ENCODE results near the gene GRM7.

The GRM7 gene

DNA sequence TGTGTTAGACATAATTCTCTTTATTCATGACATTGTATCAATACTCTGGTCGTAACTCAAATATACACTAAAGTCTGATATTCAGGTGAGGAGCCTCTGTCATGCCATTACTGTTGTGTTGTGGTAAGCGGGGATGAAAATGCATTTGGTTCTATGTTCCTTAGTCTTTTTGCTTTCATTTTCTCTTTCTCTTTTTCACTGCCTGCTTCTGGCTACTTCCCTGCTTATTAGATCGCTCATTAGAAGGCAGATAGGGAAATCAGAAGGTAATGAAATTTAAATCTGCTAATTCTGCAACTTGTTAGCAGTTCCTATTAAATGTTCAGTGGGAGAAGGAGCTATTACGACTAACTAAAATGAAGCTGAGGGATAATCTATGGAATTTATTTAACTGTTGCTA is 345.0 kb downstream of the GRM7 start:
- Histone ChIP-seq H3K4me3 (ENCODE audit: low read length) (no peak overlapping the region), H3K27me3 (ENCODE audit: control insufficient read depth, low read length) (no peaks in the 10 kb centered on the region), H3K9me3 (ENCODE audit: control insufficient read depth, insufficient read depth, low read length) (no peaks in the 10 kb centered on the region), H3K79me2 (ENCODE audit: control insufficient read depth, low read length) (no peaks in the 10 kb centered on the region), H3K36me3 (ENCODE audit: control insufficient read depth, low read length) (no peaks in the 10 kb centered on the region), H3K27ac (ENCODE audit: low read depth, low read length) (no peak overlapping the region), H3F3A (ENCODE audit: control insufficient read depth, insufficient read depth) (no peaks in the 10 kb centered on the region), H3K4me1 (ENCODE audit: control insufficient read depth, low read length) (no peaks in the 10 kb centered on the region), H4K20me1 (ENCODE audit: control insufficient read depth, insufficient read depth, low read depth, low read length) (no peaks in the 10 kb centered on the region), H3K4me2 (ENCODE audit: low read length) (no peak overlapping the region), H3K9me2 (replicated peaks; ENCODE audit: control insufficient read depth, low read length) (no peaks in the 10 kb centered on the region)
- TF ChIP-seq, protein P1, sequence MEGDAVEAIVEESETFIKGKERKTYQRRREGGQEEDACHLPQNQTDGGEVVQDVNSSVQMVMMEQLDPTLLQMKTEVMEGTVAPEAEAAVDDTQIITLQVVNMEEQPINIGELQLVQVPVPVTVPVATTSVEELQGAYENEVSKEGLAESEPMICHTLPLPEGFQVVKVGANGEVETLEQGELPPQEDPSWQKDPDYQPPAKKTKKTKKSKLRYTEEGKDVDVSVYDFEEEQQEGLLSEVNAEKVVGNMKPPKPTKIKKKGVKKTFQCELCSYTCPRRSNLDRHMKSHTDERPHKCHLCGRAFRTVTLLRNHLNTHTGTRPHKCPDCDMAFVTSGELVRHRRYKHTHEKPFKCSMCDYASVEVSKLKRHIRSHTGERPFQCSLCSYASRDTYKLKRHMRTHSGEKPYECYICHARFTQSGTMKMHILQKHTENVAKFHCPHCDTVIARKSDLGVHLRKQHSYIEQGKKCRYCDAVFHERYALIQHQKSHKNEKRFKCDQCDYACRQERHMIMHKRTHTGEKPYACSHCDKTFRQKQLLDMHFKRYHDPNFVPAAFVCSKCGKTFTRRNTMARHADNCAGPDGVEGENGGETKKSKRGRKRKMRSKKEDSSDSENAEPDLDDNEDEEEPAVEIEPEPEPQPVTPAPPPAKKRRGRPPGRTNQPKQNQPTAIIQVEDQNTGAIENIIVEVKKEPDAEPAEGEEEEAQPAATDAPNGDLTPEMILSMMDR (IDR thresholded peaks at IDR 0.05; ENCODE audit: low read depth, low read length, poor library complexity, severe bottlenecking) = no peak
- TF ChIP-seq EZH2phosphoT487 (IDR thresholded peaks at IDR 0.05; ENCODE audit: borderline replicate concordance, low read length) = no peak

DNA sequence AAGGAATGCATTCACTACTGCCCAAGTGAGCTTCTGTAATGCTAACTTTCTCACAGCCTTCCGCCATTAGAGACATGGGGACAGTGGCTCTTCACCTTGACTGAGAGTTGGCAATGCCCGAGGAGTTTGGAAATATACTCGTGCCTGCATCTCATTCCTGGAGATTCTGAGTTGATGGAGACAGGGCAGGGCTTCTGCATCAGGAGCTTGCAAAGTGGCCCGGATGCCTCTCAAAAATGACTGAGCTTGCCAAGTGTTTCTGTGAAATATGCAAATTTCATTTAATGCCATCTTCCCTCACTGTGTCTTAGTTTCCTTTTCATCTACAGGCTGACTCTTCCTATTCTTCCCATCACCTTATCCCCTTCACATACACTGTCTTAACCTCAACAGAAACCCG is 346.2 kb downstream of the GRM7 start:
- no peaks in the 10 kb centered on the region for H3K4me1 ChIP-seq (ENCODE audit: control insufficient read depth, low read length)
- H3K9me3 ChIP-seq (ENCODE audit: control insufficient read depth, insufficient read depth, low read length) = no peaks in the 10 kb centered on the region

DNA sequence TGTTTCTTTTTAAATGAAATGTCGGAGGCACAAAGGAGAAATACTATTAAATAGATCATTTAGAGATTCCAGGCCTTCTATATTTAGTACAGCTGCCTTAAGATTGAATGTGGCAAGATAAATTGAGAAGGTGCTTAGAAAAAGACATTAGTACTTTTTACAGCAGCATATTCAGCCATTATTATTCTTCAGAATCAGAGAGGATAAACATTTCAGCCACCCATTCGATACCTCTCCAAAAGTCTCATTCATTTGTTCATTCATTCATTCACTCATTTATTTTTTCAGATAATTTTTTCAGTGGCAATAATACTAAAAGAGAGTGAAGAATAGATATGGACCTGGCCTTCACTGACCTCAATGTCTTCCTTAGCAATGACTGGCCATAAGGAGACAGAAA is 347.0 kb downstream of the GRM7 start:
- H3K9me3 ChIP-seq (ENCODE audit: control insufficient read depth, insufficient read depth, low read length) = no peaks in the 10 kb centered on the region

More for the DNA sequence above, 346.2 kb downstream of the GRM7 start:
- Histone ChIP-seq H3K27me3 (ENCODE audit: control insufficient read depth, low read length) (no peaks in the 10 kb centered on the region), H4K20me1 (ENCODE audit: control insufficient read depth, insufficient read depth, low read depth, low read length) (no peaks in the 10 kb centered on the region), H3K9me2 (replicated peaks; ENCODE audit: control insufficient read depth, low read length) (no peaks in the 10 kb centered on the region), H3K79me2 (ENCODE audit: control insufficient read depth, low read length) (no peaks in the 10 kb centered on the region), H3K36me3 (ENCODE audit: control insufficient read depth, low read length) (no peaks in the 10 kb centered on the region), H3F3A (ENCODE audit: control insufficient read depth, insufficient read depth) (no peaks in the 10 kb centered on the region), H3K4me2 (ENCODE audit: low read length) (no peak overlapping the region), H3K27ac (ENCODE audit: low read depth, low read length) (no peak overlapping the region), H3K4me3 (ENCODE audit: low read length) (no peak overlapping the region)
- no peak for TF ChIP-seq EZH2phosphoT487 (IDR thresholded peaks at IDR 0.05; ENCODE audit: borderline replicate concordance, low read length)
- TF ChIP-seq, protein P1 (IDR thresholded peaks at IDR 0.05; ENCODE audit: low read depth, low read length, poor library complexity, severe bottlenecking) = no peak

More for the DNA sequence above, 347.0 kb downstream of the GRM7 start:
- Histone ChIP-seq H3K9me2 (replicated peaks; ENCODE audit: control insufficient read depth, low read length) (no peaks in the 10 kb centered on the region), H3K27me3 (ENCODE audit: control insufficient read depth, low read length) (no peaks in the 10 kb centered on the region), H3K27ac (ENCODE audit: low read depth, low read length) (no peak overlapping the region), H3K79me2 (ENCODE audit: control insufficient read depth, low read length) (no peaks in the 10 kb centered on the region), H3K4me3 (ENCODE audit: low read length) (no peak overlapping the region), H3K4me1 (ENCODE audit: control insufficient read depth, low read length) (no peaks in the 10 kb centered on the region), H3K4me2 (ENCODE audit: low read length) (no peak overlapping the region), H3F3A (ENCODE audit: control insufficient read depth, insufficient read depth) (no peaks in the 10 kb centered on the region), H3K36me3 (ENCODE audit: control insufficient read depth, low read length) (no peaks in the 10 kb centered on the region), H4K20me1 (ENCODE audit: control insufficient read depth, insufficient read depth, low read depth, low read length) (no peaks in the 10 kb centered on the region)
- TF ChIP-seq, protein P1 (IDR thresholded peaks at IDR 0.05; ENCODE audit: low read depth, low read length, poor library complexity, severe bottlenecking) = no peak
- TF ChIP-seq EZH2phosphoT487 (IDR thresholded peaks at IDR 0.05; ENCODE audit: borderline replicate concordance, low read length) = no peak

Data from DOHH2 (cell line).